GM21526 (cell line): ENCODE results near the gene LAMA2.
"Not testable (repeated sequence)": the region's sequence is repeated elsewhere in the genome, so short reads cannot be mapped to it uniquely, and the experiment has no call there.

Source experiments
- ATAC-seq: cut with Tn5 transposase; IDR thresholded peaks from one replicate; pipeline ENCODE4 v1.9.1; 2021; ENCODE audit warnings: moderate library complexity; ENCODE audit not compliant: unreplicated experiment, low FRiP score

Gene LAMA2

DNA sequence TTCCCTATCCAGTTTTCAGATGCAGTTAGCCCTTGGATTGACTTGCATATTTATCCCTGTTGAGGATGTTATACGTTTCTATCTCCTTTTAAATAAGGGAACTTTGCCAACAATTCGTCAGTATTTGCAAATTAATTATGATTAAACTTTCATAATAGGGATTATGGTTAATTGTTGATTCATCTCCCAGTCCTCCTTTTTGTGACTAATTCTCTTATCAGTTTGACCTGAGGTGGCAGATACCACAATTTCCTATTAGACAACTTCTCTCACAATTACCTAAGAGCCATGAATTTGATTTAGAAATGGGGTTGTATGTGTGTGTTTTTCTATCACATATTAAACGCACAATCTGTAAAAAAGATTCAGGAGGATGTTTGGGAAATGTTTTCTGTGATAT lies 172.9 kb downstream of the LAMA2 start:
- no peak for ATAC-seq

DNA sequence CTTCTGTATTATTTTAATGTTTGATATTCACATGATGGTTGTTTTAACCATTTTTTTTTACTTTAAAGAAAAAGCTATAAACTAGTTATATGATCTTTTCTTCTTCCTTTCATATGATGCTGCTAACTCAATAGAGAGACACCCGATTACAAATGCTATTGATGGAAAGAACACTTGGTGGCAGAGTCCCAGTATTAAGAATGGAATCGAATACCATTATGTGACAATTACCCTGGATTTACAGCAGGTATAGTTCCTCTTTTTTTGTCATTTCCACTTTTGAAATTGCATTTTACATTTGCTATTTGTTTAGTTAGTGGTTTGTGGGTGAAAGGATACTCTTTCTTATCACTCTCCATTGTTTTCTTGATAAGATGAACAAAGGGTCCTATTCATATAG lies 176.7 kb downstream of the LAMA2 start:
- ATAC-seq: no peak

DNA sequence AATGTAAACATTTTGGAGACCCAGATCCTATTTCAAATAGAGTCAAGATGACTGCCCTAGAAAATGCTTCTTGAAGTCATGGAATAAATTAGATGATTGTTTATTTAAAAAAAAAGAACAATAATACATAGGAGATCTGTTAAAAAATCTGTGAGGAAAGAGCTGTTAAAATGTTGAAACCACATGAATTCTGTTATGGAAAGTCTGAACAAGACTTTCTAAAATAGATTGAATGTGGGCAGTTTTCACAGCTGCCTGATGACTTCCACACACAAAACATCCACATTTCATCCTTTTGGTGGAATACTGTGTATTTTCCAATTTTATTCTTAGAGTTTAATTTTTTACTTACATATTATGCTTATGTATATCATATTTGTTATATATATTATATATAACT lies 186.1 kb downstream of the LAMA2 start:
- ATAC-seq: no peak

DNA sequence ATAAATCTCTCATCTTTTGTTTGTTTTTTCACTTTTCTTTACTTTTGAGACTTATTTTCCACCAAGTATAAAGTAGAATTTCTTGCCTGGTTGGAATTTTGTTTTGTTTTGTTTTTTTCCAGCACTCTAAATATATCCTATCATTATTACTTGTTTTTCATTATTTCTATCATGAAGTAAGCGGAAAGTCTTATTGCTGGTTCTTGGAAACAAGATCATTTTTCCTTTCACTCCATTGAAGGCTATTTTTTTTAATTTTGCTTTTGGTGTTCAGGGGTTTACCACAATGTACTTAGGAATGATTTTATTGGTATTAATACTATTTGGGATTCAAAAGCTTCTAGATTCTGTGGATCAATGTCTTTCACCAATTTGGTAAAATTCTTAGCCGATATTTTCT lies 190.1 kb downstream of the LAMA2 start:
- no peak for ATAC-seq

DNA sequence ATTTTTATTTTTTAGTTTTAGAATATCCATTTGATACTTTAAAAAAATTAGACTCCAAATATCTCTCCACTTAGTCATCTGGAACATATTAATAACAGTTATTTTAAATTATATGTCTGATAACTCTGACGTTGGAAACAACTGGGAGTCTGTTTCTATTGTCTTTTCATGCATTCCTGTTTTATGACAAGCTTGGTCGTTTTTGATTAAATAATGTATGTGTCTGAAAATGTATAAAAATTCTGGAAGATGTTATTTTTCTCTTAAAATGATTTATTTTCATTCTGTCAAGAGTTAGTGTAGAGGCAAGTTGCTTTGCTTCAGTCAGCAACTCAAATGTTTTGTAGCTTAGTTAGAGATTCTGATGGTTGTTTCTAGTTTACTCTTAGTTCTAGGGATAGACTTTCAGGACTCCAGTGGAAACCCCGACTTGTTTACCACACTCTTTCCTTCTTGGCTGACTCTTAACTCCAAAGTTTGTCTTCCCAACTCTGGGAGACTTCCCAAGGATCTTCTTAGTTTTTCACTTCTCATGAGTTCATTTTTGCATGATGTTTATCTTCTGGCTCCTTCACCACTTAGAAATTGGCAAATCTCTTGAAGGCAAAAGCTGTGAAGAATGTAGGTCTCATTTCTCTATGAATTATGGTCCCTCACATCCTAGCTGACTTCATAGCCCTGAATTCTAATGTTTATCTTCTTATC lies 190.9 kb downstream of the LAMA2 start:
- ATAC-seq: no peak

DNA sequence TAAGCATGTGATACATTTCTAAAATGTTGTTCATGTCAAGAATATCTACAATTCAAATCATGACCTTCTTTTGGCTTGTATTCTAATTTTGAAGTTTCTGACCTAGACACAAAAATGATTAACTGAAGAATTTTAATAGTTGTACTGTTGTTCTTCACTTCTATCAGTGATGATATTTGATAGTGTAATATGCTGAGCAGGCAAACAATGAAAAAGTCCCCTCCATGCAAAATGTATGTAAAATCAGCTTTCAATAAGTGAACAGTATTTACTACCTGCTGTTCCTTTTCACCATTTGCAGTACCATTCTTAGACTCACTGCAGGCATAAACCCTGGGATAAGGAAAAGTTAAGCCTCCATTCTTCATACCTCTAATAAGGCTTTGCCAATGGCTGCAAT lies 201.5 kb downstream of the LAMA2 start:
- ATAC-seq: no peak

DNA sequence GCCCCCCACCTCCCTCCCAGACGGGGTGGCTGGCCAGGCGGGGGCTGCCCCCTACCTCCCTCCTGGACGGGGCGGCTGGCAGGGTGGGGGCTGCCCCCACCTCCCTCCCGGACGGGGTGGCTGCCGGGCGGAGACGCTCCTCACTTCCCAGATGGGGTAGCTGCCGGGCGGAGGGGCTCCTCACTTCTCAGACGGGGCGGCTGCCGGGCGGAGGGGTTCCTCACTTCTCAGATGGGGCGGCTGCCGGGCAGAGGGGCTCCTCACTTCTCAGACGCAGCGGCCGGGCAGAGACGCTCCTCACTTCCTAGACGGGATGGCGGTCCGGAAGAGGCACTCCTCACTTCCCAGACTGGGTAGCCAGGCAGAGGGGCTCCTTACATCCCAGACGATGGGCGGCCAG lies 205.5 kb downstream of the LAMA2 start:
- ATAC-seq: not testable (repeated sequence)

DNA sequence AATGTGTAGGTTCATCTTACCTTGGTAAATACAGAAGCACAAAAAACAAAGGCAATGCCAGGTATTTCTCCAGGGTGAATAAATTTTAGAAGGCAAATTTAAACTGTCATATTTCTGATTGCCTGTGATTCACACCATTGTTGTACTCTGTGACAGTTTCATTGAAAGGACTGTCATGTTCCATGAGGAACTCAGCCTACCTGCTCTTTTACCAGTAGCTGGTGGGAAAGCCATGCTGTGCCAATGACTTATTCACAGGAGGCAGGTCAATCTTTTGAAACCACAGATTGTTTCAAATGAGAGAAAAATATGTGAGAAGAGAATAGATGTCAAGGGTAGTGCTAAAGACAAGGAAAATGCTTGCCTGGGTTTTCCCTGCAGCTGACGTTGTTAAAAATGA lies 206.4 kb downstream of the LAMA2 start:
- no peak for ATAC-seq

DNA sequence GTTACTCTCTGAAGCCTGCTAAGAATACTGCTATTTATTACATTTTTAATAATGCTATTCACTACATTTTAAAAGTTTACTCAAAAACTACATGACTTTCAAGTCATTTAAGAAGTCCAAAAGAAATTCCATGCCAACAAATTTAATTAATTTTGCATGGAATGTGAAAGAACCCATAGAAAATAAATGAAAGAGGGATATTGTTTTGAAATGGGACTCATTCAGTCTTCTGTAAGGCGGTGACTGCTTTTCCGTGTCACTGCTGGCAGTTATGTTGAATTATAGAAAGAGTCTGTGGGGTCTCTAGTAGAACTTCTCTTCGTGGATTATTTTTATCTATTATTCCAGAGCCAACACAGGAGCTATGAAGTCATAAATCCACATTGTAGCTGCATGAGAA lies 211.2 kb downstream of the LAMA2 start:
- ATAC-seq: no peak

DNA sequence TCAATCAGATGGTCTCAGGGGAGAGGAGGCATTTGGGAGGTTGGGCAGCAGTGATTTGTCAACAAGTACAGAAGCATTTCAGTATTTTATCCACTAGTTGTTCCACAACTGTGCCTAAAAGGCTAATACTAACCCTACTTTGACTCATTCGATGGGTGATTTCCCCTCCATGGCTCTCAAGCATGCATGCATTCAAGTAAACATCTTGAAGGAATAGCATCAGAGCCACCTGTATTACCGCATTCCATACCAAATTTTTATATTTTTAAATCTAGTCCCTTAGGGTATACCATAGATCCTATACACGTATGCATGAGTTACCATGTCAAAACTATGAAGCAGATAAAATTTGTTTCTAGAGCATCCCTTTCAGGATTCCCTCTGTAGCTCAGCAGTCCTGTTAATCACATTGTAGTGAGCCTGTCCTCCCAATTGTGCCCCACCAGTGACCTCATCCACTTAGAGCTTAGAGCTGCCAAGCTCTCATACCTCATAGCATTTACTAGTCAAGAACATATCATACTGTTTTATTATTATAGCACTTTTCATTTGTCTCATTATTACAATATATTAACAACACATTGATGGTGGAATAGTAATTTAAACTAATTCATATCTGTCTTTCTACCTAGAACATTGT lies 213.8 kb downstream of the LAMA2 start:
- no peak for ATAC-seq

DNA sequence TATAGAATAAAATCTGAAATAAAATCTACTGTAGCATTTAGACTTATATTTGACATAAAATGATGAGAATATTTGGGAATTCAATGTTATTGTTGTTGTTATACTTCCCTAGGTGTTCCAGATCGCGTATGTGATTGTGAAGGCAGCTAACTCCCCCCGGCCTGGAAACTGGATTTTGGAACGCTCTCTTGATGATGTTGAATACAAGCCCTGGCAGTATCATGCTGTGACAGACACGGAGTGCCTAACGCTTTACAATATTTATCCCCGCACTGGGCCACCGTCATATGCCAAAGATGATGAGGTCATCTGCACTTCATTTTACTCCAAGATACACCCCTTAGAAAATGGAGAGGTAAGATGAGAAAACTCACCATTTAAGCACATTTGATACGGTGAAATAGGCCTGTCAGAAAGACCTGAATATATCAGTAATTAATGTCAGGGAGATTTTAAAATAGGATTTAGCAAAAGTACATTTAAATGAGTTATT lies 215.2 kb downstream of the LAMA2 start:
- no peak for ATAC-seq

DNA sequence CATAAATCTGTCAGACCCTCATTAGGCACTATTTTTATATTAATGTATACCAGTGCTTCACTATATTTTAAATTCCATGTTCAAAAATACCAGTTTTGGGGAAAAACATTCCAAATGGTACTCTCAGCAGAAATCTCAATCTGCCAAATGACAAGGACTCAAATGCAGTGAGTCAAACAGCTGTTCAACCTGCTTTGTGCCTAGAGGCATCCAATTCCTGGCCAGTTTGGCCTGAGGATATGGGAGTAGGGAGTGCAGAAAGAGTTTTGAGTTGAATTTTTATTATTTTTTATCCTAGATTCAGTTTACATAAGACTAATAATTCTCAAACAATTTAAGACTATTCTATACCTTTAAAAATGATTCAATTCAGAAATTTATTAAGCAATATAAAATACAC lies 216.8 kb downstream of the LAMA2 start:
- ATAC-seq: no peak

DNA sequence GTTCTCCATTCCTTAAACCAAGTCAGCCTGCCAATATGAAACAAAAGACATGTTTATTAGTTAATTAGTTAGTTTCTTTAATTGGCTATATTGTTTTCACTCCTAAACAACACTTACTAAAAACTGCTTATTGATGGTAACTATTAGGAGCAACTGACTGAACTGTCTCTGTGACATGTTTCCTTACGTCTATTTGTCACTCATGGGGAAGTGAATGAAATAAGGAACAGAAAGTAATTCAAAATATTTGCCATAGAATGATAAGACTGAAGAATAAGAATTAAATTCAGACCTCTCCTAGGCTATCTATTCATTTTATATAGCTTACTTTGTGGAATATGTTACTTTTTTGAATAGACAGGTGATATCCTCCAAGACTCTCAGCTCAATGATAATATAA lies 217.2 kb downstream of the LAMA2 start:
- no peak for ATAC-seq

DNA sequence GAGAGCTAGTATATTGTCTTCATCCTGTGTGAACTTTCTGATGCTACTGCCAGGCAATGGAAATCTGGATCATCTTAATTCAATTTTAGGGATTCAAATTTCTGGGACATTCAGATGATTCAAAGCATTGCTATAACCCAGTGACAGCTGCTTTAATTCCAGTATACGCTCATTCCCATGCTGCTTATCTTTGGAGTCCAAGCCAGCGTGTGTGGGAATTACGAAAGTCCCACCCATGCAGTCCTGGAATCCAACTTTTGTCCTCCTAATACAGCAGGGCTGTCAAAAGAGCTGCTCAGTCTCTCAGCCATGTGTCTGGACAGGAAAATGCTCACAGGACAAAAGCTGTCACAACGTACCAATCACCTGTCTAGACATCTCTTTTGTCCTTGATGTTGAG lies 219.8 kb downstream of the LAMA2 start:
- ATAC-seq: no peak

DNA sequence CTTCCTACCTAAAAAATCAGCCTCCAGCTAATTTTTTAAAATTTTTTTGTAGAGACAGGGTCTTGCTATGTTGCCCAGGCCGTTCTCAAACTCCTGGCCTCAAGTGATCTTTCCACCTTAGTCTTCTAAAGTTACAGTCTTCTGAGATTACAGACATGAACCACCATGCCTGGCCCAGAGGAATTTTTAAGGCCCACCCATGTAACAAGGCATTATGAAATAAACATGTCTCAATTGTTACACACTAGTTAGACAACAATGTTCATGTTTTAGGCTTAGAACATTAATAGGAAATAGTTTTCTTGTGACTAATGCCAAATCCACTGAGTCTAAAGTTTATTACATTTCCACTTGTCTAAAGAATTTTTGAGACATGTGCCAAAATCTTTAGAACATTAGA lies 221.2 kb downstream of the LAMA2 start:
- no peak for ATAC-seq

DNA sequence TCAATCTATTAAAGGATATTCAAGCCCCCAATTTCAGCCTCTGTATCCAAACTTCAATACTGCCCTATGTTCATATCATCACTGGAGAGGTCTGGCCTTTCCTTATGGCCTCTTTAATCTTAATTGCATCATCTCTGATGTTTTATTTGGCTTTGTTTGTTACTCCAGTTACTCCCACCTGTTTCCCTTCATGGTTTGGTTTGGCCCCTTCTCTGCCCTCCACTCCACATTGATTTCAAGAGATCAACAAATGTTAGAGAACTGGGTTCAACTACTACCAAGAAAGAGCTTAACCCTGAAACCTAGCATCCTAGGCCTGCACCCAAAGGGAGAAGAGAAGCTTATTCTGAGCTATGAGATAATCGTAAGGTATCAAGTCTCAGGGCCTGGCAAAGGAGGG lies 221.6 kb downstream of the LAMA2 start:
- ATAC-seq: no peak

DNA sequence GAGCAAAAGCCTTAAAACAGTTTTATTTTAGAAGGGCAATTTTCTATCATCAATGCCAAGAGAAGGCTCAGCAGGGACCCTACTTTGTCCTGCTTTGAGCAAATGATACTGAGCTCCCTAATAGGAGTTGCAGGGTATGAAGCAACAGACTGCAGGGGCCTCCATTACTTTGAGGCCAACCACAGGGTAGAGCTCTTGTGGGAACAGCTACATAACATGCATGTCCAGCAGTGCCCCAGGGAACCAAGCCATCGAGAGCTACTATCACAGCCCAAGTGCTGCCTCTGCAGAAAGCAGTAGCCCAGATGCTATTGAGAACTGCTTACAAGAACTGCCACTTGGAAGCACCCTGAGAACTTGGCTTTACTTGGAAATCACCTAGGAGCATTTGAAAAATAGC lies 222.1 kb downstream of the LAMA2 start:
- no peak for ATAC-seq

DNA sequence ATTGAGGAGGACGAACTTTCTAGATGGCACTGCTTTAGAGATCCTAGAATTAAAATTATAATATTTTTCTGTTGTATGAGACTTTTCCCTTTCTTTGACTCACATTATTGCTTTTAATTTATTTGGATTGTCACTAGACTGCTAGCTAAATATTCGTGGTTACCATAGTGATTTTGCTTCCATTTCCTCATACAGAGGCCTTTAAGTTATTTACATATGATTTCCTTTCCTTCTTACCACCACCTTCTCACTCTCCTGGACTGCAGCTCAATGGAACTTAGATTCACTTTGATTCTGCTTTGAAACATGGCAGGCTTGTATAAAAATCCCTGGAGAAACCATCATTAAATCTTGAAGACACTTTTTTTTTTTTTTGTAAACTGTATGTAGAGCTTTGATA lies 222.9 kb downstream of the LAMA2 start:
- no peak for ATAC-seq

DNA sequence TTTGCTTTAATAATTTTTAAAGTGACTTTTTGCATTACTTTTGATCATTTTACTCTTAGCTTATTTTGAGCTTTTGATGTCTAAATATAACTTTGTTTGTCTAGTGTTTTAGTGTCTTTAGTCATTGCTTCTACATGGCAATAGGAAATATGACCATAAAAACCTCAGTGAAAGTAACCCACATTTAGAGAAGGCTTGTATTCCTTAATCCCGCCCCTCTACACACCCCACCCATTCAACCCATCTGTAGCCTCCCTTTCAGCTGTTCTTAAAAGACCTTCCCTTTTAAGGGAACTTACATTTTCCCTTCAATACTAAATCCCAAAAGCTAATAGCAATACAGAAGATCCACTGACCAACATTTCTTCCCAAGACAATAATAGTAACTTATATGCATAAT lies 225.4 kb downstream of the LAMA2 start:
- no peak for ATAC-seq

DNA sequence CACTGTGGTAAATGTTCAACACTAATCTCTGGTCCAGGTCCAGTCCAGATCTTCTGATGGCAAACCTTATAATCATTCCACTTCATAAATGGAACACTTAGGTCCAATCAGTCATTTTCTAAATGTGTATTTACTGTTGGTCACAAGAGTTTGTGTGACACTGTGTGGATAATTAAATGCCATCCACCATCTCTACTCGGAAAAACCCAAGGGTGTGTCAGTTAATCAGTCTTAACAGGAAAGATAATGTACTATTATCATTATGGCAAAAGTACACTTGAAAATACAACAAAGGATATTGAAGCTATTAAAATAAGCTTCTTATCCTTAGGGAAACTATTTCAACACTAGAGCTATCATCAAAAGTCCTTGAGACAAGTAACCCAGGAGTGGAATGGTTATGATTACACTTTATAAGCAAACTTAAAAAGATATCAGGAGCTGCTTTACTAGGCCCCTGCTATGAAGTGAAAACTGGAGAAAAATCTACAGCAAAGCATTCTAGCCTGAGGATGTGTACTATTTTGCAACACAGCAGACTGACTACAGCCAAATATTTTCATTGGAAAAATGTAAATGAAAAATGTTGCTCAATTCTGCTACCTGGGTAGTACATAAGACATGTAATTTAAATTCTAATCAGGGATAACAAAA lies 227.9 kb downstream of the LAMA2 start:
- no peak for ATAC-seq

DNA sequence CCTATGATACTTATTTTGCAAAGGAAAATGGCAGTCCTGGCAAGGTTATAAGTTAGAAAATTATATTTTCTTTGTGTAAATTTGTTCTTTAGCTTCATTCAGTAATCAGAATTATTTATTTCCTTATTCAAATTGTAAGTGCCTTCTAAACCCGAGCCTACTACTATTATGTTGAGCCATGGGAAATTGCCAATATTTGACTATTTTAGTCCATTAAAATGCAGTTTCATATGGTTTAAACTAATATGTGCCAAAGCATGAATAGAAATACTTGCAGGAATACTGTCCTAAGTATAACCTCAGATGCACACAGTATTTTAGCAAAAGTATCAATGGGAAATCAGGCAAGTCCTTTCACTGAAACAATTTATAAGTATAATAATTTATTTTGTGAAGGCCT lies 228.4 kb downstream of the LAMA2 start:
- ATAC-seq: no peak

DNA sequence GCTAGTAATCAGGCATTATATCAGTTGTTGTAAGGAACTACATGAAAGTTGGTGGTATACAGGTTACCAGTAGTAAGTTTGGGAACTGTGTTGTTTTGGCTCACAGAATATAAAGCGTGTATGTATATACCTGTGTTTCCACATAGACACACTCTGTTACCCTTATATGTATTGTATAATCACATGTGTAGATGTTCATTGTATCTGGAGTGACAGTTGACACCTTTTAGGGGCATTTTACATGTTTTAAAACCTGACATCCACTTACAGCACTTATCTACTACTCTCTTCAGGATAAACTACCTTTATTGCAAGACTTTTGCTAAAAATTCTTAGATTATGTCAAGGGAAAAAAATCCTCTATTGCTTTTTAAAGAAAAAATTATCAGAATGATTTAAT lies 228.9 kb downstream of the LAMA2 start:
- no peak for ATAC-seq
